Endothelial cell of umbilical vein (primary cell): ENCODE results near the gene PNKP. TPM values are rescaled to one million over a fixed set of nuclear protein-coding genes. Genes with fewer than 3 reads are reported as not detected.

ENCODE experiments used
- BruUV-seq: library from RNA; stranded (reverse); fragments of 400-500 nt; replicated peaks from 2 replicates; lab custom pipeline; 2021; lab: Mats Ljungman, UMichigan
- CTCF ChIA-PET: fragments of 300-600, 350-600 bp; sonication (Branson Sonifier 250); formaldehyde crosslinking; loops from one replicate; lab custom pipeline; 2021; ENCODE audit warnings: antibody characterized with exemption, inconsistent platforms; lab: Charles Lee
- POLR2A ChIA-PET: fragments of 300-600, 350-600 bp; sonication (Branson Sonifier 250); formaldehyde crosslinking; loops from one replicate; lab custom pipeline; 2021; ENCODE audit warnings: antibody characterized with exemption, inconsistent platforms; lab: Charles Lee
- DNase-seq: peaks from one replicate; pipeline ENCODE4 v3.0.0-alpha.2; 2011; ENCODE audit warnings: low read depth, low spot score
- FAIRE-seq: peaks from 2 replicates; lab custom pipeline; 2011; peaks lifted over from hg19 to GRCh38; lab: Jason Lieb, UNC
- H2AFZ ChIP-seq: 2 replicates; pipeline ENCODE4 v1.6.0; 2012; ENCODE audit warnings: low read depth, low read length, control low read depth, inconsistent platforms
- H3K27ac ChIP-seq: 2 replicates; pipeline ENCODE4 v1.5.1; 2011; ENCODE audit warnings: low read depth, mild to moderate bottlenecking, control low read depth, low read length, moderate library complexity; ENCODE audit not compliant: insufficient read depth
- H3K27me3 ChIP-seq, 2 experiments: 2 replicates each; pipeline versions ENCODE4 v1.6.0 to v1.6.1; 2011; ENCODE audit warnings: low read length in 2 of 2, mixed read lengths in 1 of 2; ENCODE audit not compliant: control insufficient read depth in 2 of 2, insufficient read depth in 2 of 2
- H3K36me3 ChIP-seq, 2 experiments: 2 replicates in 1 of 2; 3 replicates in 1 of 2; pipeline ENCODE4 v1.5.1; 2011; ENCODE audit warnings: low read length in 2 of 2, mild to moderate bottlenecking in 1 of 2, moderate library complexity in 1 of 2; ENCODE audit not compliant: control insufficient read depth in 2 of 2, insufficient read depth in 2 of 2; ENCODE audit errors: extremely low read depth in 1 of 2
- H3K4me1 ChIP-seq: 3 replicates; pipeline ENCODE4 v1.5.1; 2011; ENCODE audit warnings: mild to moderate bottlenecking, low read length; ENCODE audit not compliant: control insufficient read depth, insufficient read depth; ENCODE audit errors: extremely low read depth
- H3K4me2 ChIP-seq: 2 replicates; pipeline ENCODE4 v1.6.1; 2011; ENCODE audit warnings: low read length, control low read depth, mixed read lengths; ENCODE audit not compliant: insufficient read depth
- H3K4me3 ChIP-seq, 3 experiments: fragments of 200-600 bp in 1 of 3; sonication (generic), shearing (Covaris generic) in 1 of 3; replicated peaks in 1 of 3; 2 replicates each; pipeline ENCODE4 v1.5.1; 2011 to 2016; ENCODE audit warnings: control low read depth in 3 of 3, low read length in 3 of 3, mild to moderate bottlenecking in 2 of 3, inconsistent platforms in 1 of 3, low read depth in 1 of 3, moderate library complexity in 1 of 3; ENCODE audit not compliant: insufficient read depth in 1 of 3
- H3K79me2 ChIP-seq: 2 replicates; pipeline ENCODE4 v1.6.0; 2012; ENCODE audit warnings: low read length, inconsistent platforms; ENCODE audit not compliant: control insufficient read depth, insufficient read depth
- H3K9ac ChIP-seq: replicated peaks from 2 replicates; pipeline ENCODE3; 2011; ENCODE audit warnings: low read length, control low read depth; ENCODE audit not compliant: insufficient read depth; ENCODE audit errors: extremely low read depth
- H3K9me1 ChIP-seq: replicated peaks from 3 replicates; pipeline ENCODE4 v1.6.0; 2011; ENCODE audit warnings: mild to moderate bottlenecking, low read length; ENCODE audit not compliant: control insufficient read depth, insufficient read depth; ENCODE audit errors: extremely low read depth
- H3K9me3 ChIP-seq: replicated peaks from 2 replicates; pipeline ENCODE4 v1.5.1; 2012; ENCODE audit warnings: low read length, inconsistent platforms; ENCODE audit not compliant: control insufficient read depth, insufficient read depth
- H4K20me1 ChIP-seq: replicated peaks from 2 replicates; pipeline ENCODE3; 2011; ENCODE audit warnings: mild to moderate bottlenecking, low read length; ENCODE audit not compliant: control insufficient read depth, insufficient read depth; ENCODE audit errors: extremely low read depth
- EZH2 ChIP-seq: IDR thresholded peaks from 2 replicates; pipeline ENCODE4 v1.6.1; 2012; ENCODE audit warnings: borderline replicate concordance, low read depth, mild to moderate bottlenecking, moderate library complexity, low read length, inconsistent platforms; ENCODE audit not compliant: severe bottlenecking
- FOS ChIP-seq: IDR thresholded peaks from 2 replicates; pipeline ENCODE4 v1.6.1; 2011; ENCODE audit warnings: mild to moderate bottlenecking, low read length, moderate library complexity, borderline replicate concordance; ENCODE audit not compliant: insufficient read depth
- GATA2 ChIP-seq: IDR thresholded peaks from 2 replicates; pipeline ENCODE4 v1.7.0; 2011; ENCODE audit warnings: low read depth, mild to moderate bottlenecking, moderate library complexity, mixed read lengths, low read length; ENCODE audit not compliant: insufficient read length, insufficient read depth
- JUN ChIP-seq: IDR thresholded peaks from 2 replicates; pipeline ENCODE4 v1.6.1; 2011; ENCODE audit warnings: borderline replicate concordance, low read depth; ENCODE audit not compliant: insufficient read length, insufficient read depth
- MAX ChIP-seq: IDR thresholded peaks from 2 replicates; pipeline ENCODE4 v1.6.1; 2011; ENCODE audit not compliant: insufficient read depth, insufficient read length
- MYC ChIP-seq: IDR thresholded peaks from one replicate; pipeline ENCODE4 v1.6.1; 2011; ENCODE audit warnings: mild to moderate bottlenecking, low read depth, low read length
- POLR2A ChIP-seq: IDR thresholded peaks from 2 replicates; pipeline ENCODE4 v1.6.1; 2012; ENCODE audit warnings: low read depth, mild to moderate bottlenecking, control low read depth, low read length
- POLR2AphosphoS5 ChIP-seq: IDR thresholded peaks from 2 replicates; pipeline ENCODE4 v1.6.1; 2012; ENCODE audit warnings: low read depth, mild to moderate bottlenecking, control low read depth, low read length, moderate library complexity; ENCODE audit not compliant: insufficient read depth
- dilution Hi-C: fragments of 300-500 bp; cut with MboI; formaldehyde crosslinking; loops from one replicate; pipeline ENCODE4 v1.15.0; 2019; ENCODE audit warnings: low sequenced_read_pairs; ENCODE audit not compliant: extremely low pct_ligation_motif_present
- intact Hi-C: fragments of 100-400 bp; cut with micrococcal nuclease; formaldehyde crosslinking; loops from one replicate; pipeline ENCODE4 v1.10.0; 2022
- polyA plus RNA-seq, 4 experiments: library from polyadenylated mRNA; depleted of rRNA in 3 of 4; stranded (reverse) in 3 of 4; unstranded in 1 of 4; fragments of >200 nt; gene quantifications; 2 replicates each; pipeline versions ENCODE4 v1.2.1 to v1.2.3, GENCODE V29; 2011 to 2012; ENCODE audit warnings: missing spikeins in 1 of 4
- total RNA-seq: library from RNA; stranded (reverse); gene quantifications from 2 replicates; pipeline ENCODE4 v1.2.3, GENCODE V29; 2021
- TF ChIP-seq, protein P1 (sequence below), 2 donors: IDR thresholded peaks; 1 replicate in 1 of 2; 2 replicates in 1 of 2; pipeline ENCODE4 v1.5.1; 2011; ENCODE audit warnings: low read length in 2 of 2, mild to moderate bottlenecking in 2 of 2, moderate library complexity in 2 of 2, control low read depth in 1 of 2, inconsistent platforms in 1 of 2, low read depth in 1 of 2; ENCODE audit not compliant: insufficient read depth in 1 of 2; ENCODE audit errors: extremely low read depth in 1 of 2

Gene PNKP
- total and polyA plus RNA-seq, 2 donors (not counting 3 experiments of a cell fraction or from before 2014, with no cell fraction given), result 39.4 to 112 TPM

DNA sequence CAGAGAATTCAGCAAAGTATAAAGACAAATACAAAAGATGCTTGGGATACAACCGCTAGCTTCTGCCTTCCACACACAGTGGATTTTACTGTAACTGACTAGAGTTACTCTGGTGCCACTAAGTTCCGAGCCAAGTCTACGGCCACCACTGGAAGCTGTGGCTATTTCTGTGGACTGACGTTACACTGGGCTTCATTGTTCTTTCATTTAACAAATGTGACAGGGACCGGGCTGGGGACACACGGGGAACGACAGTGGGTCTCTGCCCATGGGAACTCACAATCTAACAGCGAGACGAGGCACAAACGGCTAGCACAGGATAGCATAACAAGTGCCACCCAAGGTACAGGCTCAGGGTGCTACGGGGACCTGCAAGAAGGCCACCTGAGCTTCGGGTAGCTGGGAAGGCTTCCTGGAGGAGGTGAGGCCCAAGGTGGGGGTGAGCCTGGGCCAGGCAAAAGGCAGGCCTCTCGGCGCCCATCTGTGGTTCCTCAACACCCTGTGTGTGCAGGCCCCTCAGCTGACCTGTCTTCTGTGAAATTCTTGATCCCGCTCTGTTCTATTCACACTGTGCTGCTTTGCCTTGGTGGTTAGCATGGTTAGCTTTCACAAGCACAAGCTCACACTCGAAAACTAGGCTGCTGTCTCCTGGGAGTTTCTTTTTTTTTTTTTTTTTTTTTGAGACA, 39.6 kb upstream of the PNKP start:
- no peak for DNase-seq
- Histone ChIP-seq H3K27me3 (no peaks in the 10 kb centered on the region), H3K79me2 (no peaks in the 10 kb centered on the region), H3K4me2 (no peak overlapping the region), H3K36me3 (peaks cover 6 to 20% of the 10 kb centered on the region in 2 experiments), H3K9ac (no peak overlapping the region), H3K4me1 (no peaks in the 10 kb centered on the region), H2AFZ (no peak overlapping the region), H3K4me3 (no peak overlapping the region), H3K9me3 (no peaks in the 10 kb centered on the region), H3K27ac (no peak overlapping the region), H3K9me1 (no peaks in the 10 kb centered on the region), H4K20me1 (no peaks in the 10 kb centered on the region)
- intact Hi-C loops (no loop called here), dilution Hi-C loops (no loop called here)
- BruUV-seq, result no TSS peak
- POLR2A ChIA-PET, result no interaction called here
- TF ChIP-seq POLR2AphosphoS5 (no peak), GATA2 (no peak), FOS (no peak), POLR2A (no peak), MAX (no peak), MYC (no peak), EZH2 (no peak), JUN (no peak)
- TF ChIP-seq, protein P1, sequence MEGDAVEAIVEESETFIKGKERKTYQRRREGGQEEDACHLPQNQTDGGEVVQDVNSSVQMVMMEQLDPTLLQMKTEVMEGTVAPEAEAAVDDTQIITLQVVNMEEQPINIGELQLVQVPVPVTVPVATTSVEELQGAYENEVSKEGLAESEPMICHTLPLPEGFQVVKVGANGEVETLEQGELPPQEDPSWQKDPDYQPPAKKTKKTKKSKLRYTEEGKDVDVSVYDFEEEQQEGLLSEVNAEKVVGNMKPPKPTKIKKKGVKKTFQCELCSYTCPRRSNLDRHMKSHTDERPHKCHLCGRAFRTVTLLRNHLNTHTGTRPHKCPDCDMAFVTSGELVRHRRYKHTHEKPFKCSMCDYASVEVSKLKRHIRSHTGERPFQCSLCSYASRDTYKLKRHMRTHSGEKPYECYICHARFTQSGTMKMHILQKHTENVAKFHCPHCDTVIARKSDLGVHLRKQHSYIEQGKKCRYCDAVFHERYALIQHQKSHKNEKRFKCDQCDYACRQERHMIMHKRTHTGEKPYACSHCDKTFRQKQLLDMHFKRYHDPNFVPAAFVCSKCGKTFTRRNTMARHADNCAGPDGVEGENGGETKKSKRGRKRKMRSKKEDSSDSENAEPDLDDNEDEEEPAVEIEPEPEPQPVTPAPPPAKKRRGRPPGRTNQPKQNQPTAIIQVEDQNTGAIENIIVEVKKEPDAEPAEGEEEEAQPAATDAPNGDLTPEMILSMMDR (IDR thresholded peaks at IDR 0.05; ENCODE audit: extremely low read depth in 1 of 2, insufficient read depth in 1 of 2, low read depth in 1 of 2, low read length in 2 of 2), result no peak
- CTCF ChIA-PET, result interaction anchor here (1.3 kb wide), 1 partner anchor 9 kb away, joined by 5 read pairs; no protein-coding TSS in a partner anchor
- FAIRE-seq, result no peak
